OCI-LY7 (cell line): ENCODE results near the gene ACOT12. TPM values are rescaled to one million over a fixed set of nuclear protein-coding genes. Genes with fewer than 3 reads are reported as not detected.

Experiments used
- BruUV-seq: library from RNA; stranded (reverse); fragments of 400-500 nt; replicated peaks from 2 replicates; lab custom pipeline; 2021; lab: Mats Ljungman, UMichigan
- CTCF ChIA-PET: fragments of 300-600 bp; sonication (Branson Sonifier 250); formaldehyde crosslinking; loops from one replicate; lab custom pipeline; 2022; ENCODE audit warnings: antibody characterized with exemption; ENCODE audit not compliant: unreplicated experiment; lab: Charles Lee
- POLR2A ChIA-PET: fragments of 300-600 bp; sonication (Branson Sonifier 250); formaldehyde crosslinking; loops from one replicate; lab custom pipeline; 2022; ENCODE audit warnings: antibody characterized with exemption; lab: Charles Lee
- DNase-seq: peaks from one replicate; pipeline ENCODE4 v3.0.0-alpha.2; 2015; ENCODE audit warnings: low spot score
- H2AFZ ChIP-seq: fragments of 200-600 bp; sonication (generic), shearing (Covaris generic); 2 replicates; pipeline ENCODE4 v1.6.1; 2014; ENCODE audit warnings: mild to moderate bottlenecking, antibody characterized with exemption, low read length, moderate library complexity
- H3K27ac ChIP-seq: fragments of 200-600 bp; sonication (generic); 2 replicates; pipeline ENCODE4 v1.5.1; 2014; ENCODE audit warnings: mixed run types, low read depth, mild to moderate bottlenecking, moderate library complexity, low read length, inconsistent platforms; ENCODE audit not compliant: poor library complexity, severe bottlenecking
- H3K36me3 ChIP-seq: fragments of 200-600 bp; sonication (generic); 2 replicates; pipeline ENCODE4 v1.6.1; 2014; ENCODE audit warnings: mild to moderate bottlenecking, antibody characterized with exemption, low read length, moderate library complexity, mixed read lengths; ENCODE audit not compliant: insufficient read depth
- H3K4me1 ChIP-seq: fragments of 200-600 bp; sonication (generic); 2 replicates; pipeline ENCODE4 v1.5.1; 2014; ENCODE audit warnings: mild to moderate bottlenecking, low read length; ENCODE audit not compliant: insufficient read depth, poor library complexity, severe bottlenecking
- H3K4me2 ChIP-seq: fragments of 200-600 bp; sonication (generic); 2 replicates; pipeline ENCODE4 v1.6.1; 2014; ENCODE audit warnings: mild to moderate bottlenecking, low read length
- H3K4me3 ChIP-seq: fragments of 200-600 bp; sonication (generic); 2 replicates; pipeline ENCODE4 v1.5.1; 2014; ENCODE audit warnings: mild to moderate bottlenecking, low read depth, low read length; ENCODE audit not compliant: poor library complexity, severe bottlenecking
- H3K79me2 ChIP-seq: fragments of 200-600 bp; sonication (generic); 2 replicates; pipeline ENCODE4 v1.6.1; 2016; ENCODE audit warnings: low read depth, mild to moderate bottlenecking, low read length, moderate library complexity, mixed read lengths; ENCODE audit not compliant: insufficient read depth
- H3K9me2 ChIP-seq: fragments of 200-600 bp; sonication (generic); 2 replicates; pipeline ENCODE4 v1.6.1; 2016; ENCODE audit warnings: mild to moderate bottlenecking, low read length, mixed read lengths; ENCODE audit not compliant: insufficient read depth
- H3K9me3 ChIP-seq: fragments of 200-600 bp; sonication (generic); 2 replicates; pipeline ENCODE4 v1.6.1; 2014; ENCODE audit warnings: mild to moderate bottlenecking, mixed run types, low read length, mixed read lengths
- H4K20me1 ChIP-seq: fragments of 200-600 bp; sonication (generic); 2 replicates; pipeline ENCODE4 v1.6.1; 2014; ENCODE audit warnings: mild to moderate bottlenecking, antibody characterized with exemption, low read length, moderate library complexity, mixed read lengths; ENCODE audit not compliant: insufficient read depth
- CTCF ChIP-seq: fragments of 200-600 bp; sonication (generic); conservative IDR thresholded peaks from 2 replicates; pipeline ENCODE4 v1.5.1; 2014; ENCODE audit warnings: mild to moderate bottlenecking, antibody characterized with exemption, low read length, moderate library complexity, mixed read lengths
- EZH2phosphoT487 ChIP-seq: fragments of 200-600 bp; sonication (generic); IDR thresholded peaks from 2 replicates; pipeline ENCODE4 v1.6.1; 2018; ENCODE audit warnings: low read depth, borderline replicate concordance, mild to moderate bottlenecking, mixed run types, antibody characterized with exemption, low read length, moderate library complexity, mixed read lengths
- intact Hi-C: fragments of 100-400 bp; cut with micrococcal nuclease; formaldehyde crosslinking; loops from one replicate; pipeline ENCODE4 v1.10.0; 2022; ENCODE audit not compliant: unreplicated experiment
- total RNA-seq, 2 experiments: library from RNA; depleted of rRNA in 1 of 2; stranded (reverse); fragments of >200 nt in 1 of 2; shearing (Covaris generic) in 1 of 2; gene quantifications; 2 replicates each; pipeline ENCODE4 v1.2.3, GENCODE V29; 2014 to 2022

The ACOT12 gene
- total RNA-seq, 2 experiments from 2014 or later: 0.27 to 0.35 TPM

GRCh38 chr5:81326554-81326953, 67.4 kb downstream of the ACOT12 start:
- no peak overlapping the region for H3K27ac ChIP-seq
- H3K9me3 ChIP-seq: no peaks in the 10 kb centered on the region
- POLR2A ChIA-PET: no interaction called here
- no peaks in the 10 kb centered on the region for H3K4me1 ChIP-seq
- H3K4me2 ChIP-seq: no peak overlapping the region
- no peak for DNase-seq
- BruUV-seq: no TSS peak
- no peak overlapping the region for H2AFZ ChIP-seq
- no peaks in the 10 kb centered on the region for H3K79me2 ChIP-seq
- CTCF ChIA-PET: interaction anchor here (0.7 kb wide), 1 partner anchor 765 kb away, joined by 3 read pairs; no protein-coding TSS in a partner anchor
- no peak overlapping the region for H3K4me3 ChIP-seq
- TF ChIP-seq EZH2phosphoT487: no peak
- TF ChIP-seq CTCF: no peak
- no peaks in the 10 kb centered on the region for H3K9me2 ChIP-seq
- H4K20me1 ChIP-seq: no peaks in the 10 kb centered on the region
- intact Hi-C loops: no loop called here
- no peaks in the 10 kb centered on the region for H3K36me3 ChIP-seq

GRCh38 chr5:81317536-81317935, 76.4 kb downstream of the ACOT12 start:
- Histone ChIP-seq H3K9me2 (no peaks in the 10 kb centered on the region), H3K79me2 (no peaks in the 10 kb centered on the region), H3K4me3 (no peak overlapping the region), H3K36me3 (peaks cover 9% of the 10 kb centered on the region; the same call in 1 of the 2 replicates), H2AFZ (no peak overlapping the region), H3K27ac (no peak overlapping the region), H3K4me2 (no peak overlapping the region), H3K4me1 (no peaks in the 10 kb centered on the region), H4K20me1 (no peaks in the 10 kb centered on the region), H3K9me3 (no peaks in the 10 kb centered on the region)
- ChIA-PET CTCF (no interaction called here), POLR2A (no interaction called here)
- intact Hi-C loops: no loop called here
- TF ChIP-seq EZH2phosphoT487 (no peak), CTCF (no peak)
- no TSS peak for BruUV-seq
- no peak for DNase-seq

- intact Hi-C loops: no loop called here
- H3K4me2 ChIP-seq: no peak overlapping the region
- TF ChIP-seq CTCF (no peak), EZH2phosphoT487 (no peak)
- ChIA-PET CTCF (no interaction called here), POLR2A (no interaction called here)
- peaks cover 19% of the 10 kb centered on the region; the same call in 1 of the 2 replicates for H3K36me3 ChIP-seq
- DNase-seq: no peak
- no TSS peak for BruUV-seq
- no peaks in the 10 kb centered on the region for H3K79me2 ChIP-seq
- H3K4me3 ChIP-seq: no peak overlapping the region
- H3K4me1 ChIP-seq: no peaks in the 10 kb centered on the region
- no peaks in the 10 kb centered on the region for H3K9me2 ChIP-seq
- H4K20me1 ChIP-seq: no peaks in the 10 kb centered on the region
- H3K9me3 ChIP-seq: no peaks in the 10 kb centered on the region
- H3K27ac ChIP-seq: no peak overlapping the region
- no peak overlapping the region for H2AFZ ChIP-seq
These were observed 77.4 kb downstream of the ACOT12 start for GRCh38 chr5:81316571-81316970.
